SHP77 (cell line): Measurements from ENCODE around the gene LBX2.
"Not testable (repeated sequence)": the region's sequence is repeated elsewhere in the genome, so short reads cannot be mapped to it uniquely, and the experiment has no call there.

Experiments
- DNase-seq, 2 experiments: peaks; one replicate each; lab custom pipeline; 2025; lab: John Stamatoyannopoulos, UW

The LBX2 gene

GRCh38 chr2:74482801-74483674, 16.4 kb downstream of the LBX2 start, which contains the start of the genes CCDC142 and TTC31:
CCDC142 (minus strand) TSS chr2:74482998; CDS start chr2:74482837, 161 bp downstream.
TTC31 (plus strand) TSS chr2:74483081; CDS start chr2:74483096, 15 bp downstream.
- peak; percentile 94 to 95 for DNase-seq

- peak in 1 of 2 experiments; percentile 70 for DNase-seq
These were observed 17.2 kb downstream of the LBX2 start for GRCh38 chr2:74481961-74482800.

GRCh38 chr2:74481431-74481830, 18.0 kb downstream of the LBX2 start:
- DNase-seq = no peak

GRCh38 chr2:74474899-74475298, 24.5 kb downstream of the LBX2 start:
- no peak for DNase-seq

GRCh38 chr2:74474481-74474880, 24.9 kb downstream of the LBX2 start:
- no peak for DNase-seq

GRCh38 chr2:74472945-74473258, 26.5 kb downstream of the LBX2 start:
- no peak for DNase-seq

- DNase-seq = peak; percentile 92
These were observed 27.1 kb downstream of the LBX2 start, which contains the start of gene MRPL53 for GRCh38 chr2:74472086-74472944. MRPL53 (minus strand) TSS chr2:74472680; CDS start chr2:74472660, 20 bp downstream.

- DNase-seq = no peak
These were observed 27.9 kb downstream of the LBX2 start for GRCh38 chr2:74471332-74472065.

- not testable (repeated sequence) for DNase-seq
These were observed 28.7 kb downstream of the LBX2 start for GRCh38 chr2:74470742-74471141.

- DNase-seq = no peak
These were observed 35.0 kb downstream of the LBX2 start for GRCh38 chr2:74464406-74464805.

GRCh38 chr2:74462786-74463105, 36.7 kb downstream of the LBX2 start:
- no peak for DNase-seq

GRCh38 chr2:74462054-74462785, 37.2 kb downstream of the LBX2 start:
- DNase-seq = no peak

- DNase-seq = peak in 1 of 2 experiments; percentile 12
These were observed 38.0 kb downstream of the LBX2 start for GRCh38 chr2:74461187-74462053.

GRCh38 chr2:74460187-74460586, 39.2 kb downstream of the LBX2 start:
- DNase-seq = not testable (repeated sequence)

GRCh38 chr2:74459503-74460118, 39.8 kb downstream of the LBX2 start:
- DNase-seq = not testable (repeated sequence)

GRCh38 chr2:74458938-74459363, 40.5 kb downstream of the LBX2 start:
- DNase-seq = no peak

- peak; percentile 99 to 100 for DNase-seq
These were observed 41.1 kb downstream of the LBX2 start, which contains the start of gene WBP1 for GRCh38 chr2:74458132-74458937. WBP1 (plus strand) TSS chr2:74458438; CDS start chr2:74458603, 165 bp downstream.

- DNase-seq = peak; percentile 53 to 77
These were observed 41.8 kb downstream of the LBX2 start for GRCh38 chr2:74457549-74458131.
